Fibroblast of lung (primary cell): ENCODE measurements around the gene PLA1A.

Source experiments
- EZH2 ChIP-seq: IDR thresholded peaks from 2 replicates; pipeline ENCODE4 v1.5.1; 2012; ENCODE audit warnings: low read length, control low read depth, mild to moderate bottlenecking; ENCODE audit errors: missing control alignments
- TF ChIP-seq, protein P1 (sequence below), 2 donors: IDR thresholded peaks in 1 of 2; conservative IDR thresholded peaks in 1 of 2; 1 replicate in 1 of 2; 2 replicates in 1 of 2; pipeline ENCODE4 v1.5.1; 2011 to 2012; ENCODE audit warnings: low read length in 2 of 2, control low read depth in 1 of 2, inconsistent platforms in 1 of 2, low read depth in 1 of 2, mild to moderate bottlenecking in 1 of 2

GRCh38 chr3:119662604-119663373 is 65.1 kb downstream of the PLA1A start:
- TF ChIP-seq, protein P1, sequence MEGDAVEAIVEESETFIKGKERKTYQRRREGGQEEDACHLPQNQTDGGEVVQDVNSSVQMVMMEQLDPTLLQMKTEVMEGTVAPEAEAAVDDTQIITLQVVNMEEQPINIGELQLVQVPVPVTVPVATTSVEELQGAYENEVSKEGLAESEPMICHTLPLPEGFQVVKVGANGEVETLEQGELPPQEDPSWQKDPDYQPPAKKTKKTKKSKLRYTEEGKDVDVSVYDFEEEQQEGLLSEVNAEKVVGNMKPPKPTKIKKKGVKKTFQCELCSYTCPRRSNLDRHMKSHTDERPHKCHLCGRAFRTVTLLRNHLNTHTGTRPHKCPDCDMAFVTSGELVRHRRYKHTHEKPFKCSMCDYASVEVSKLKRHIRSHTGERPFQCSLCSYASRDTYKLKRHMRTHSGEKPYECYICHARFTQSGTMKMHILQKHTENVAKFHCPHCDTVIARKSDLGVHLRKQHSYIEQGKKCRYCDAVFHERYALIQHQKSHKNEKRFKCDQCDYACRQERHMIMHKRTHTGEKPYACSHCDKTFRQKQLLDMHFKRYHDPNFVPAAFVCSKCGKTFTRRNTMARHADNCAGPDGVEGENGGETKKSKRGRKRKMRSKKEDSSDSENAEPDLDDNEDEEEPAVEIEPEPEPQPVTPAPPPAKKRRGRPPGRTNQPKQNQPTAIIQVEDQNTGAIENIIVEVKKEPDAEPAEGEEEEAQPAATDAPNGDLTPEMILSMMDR (conservative IDR thresholded peaks at IDR 0.05 in 1 of 2, IDR thresholded peaks at IDR 0.05 in 1 of 2; ENCODE audit: low read depth in 1 of 2, low read length in 2 of 2): peak in 1 of 2 donors; percentile 17
- no peak for TF ChIP-seq EZH2
